HG02938 (cell line): ENCODE results near the gene ITIH1.

ENCODE experiments used
- ATAC-seq: cut with Tn5 transposase; IDR thresholded peaks from one replicate; pipeline ENCODE4 v1.9.1; 2021; ENCODE audit warnings: mild to moderate bottlenecking, moderate library complexity; ENCODE audit not compliant: unreplicated experiment

Gene ITIH1

DNA sequence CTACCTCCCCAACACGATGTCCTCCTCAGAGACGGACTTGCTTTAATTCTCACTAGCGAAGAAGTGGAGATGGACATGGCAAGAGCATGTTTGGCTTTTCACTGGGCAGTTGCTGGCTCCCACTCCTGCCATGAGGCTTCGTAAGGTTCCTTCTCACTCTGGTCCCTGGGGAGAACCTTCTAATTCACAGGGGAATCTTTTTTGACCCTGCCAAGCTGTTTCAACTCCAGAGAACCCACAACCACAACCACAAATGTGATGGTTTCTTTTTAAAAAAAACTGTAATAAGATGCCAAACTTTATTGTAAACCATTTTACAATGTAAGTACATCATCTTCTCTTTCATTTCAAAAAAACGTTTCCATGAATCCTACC lies 59.1 kb downstream of the ITIH1 start:
- ATAC-seq, result no peak

DNA sequence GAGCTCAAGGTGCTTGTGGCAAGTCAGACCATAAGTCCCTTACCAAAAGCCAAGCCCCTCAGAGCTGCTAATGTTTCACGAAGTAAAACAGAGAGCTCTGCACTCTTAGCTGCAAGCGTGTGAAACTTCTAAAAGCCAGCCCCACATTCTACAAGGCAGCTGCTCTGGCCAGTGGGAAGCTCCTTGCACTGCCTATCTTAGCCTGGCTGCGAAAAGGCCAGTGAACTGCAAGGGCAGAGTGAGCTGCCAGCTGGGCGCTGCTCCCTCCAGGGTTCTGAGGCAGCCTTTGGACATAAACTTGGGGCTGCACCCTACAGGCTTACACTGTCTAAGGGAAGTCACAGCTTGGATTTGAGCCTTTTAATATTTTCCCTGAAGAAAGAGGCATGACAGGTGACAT lies 59.6 kb downstream of the ITIH1 start:
- ATAC-seq, result no peak

DNA sequence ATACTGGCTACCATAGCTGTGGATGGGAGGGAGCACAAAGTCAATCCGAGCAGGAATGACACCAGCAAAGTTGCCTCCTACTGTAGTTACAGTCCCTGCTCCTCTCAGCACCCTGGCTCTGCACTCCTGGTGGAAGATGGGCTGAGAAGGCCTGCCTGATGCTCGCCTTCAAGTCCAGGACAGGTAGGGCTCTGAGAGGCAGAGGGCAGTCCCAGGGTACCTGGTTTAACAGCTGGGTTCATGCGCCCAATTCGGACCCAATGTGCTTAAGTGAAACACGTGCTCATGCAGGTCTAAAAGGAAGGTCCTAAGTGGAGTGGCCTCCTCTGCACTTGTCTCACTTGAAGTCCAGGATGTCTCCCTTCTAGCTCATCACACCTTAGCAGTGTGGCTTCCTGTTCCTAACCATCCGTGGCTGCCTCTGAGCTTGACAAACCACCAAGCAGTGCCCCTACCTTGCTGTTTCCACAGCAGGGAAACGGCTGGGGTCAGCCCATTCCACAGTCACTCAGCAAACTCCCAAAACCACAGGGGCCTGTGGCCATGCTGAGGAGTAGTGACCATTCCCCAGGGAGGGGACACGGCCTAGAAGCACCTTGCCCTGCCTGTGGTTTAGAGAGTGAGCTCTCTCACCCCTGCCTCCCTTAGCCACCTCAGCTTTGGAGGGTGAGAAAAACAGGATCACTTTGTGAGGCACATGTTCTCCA lies 61.3 kb downstream of the ITIH1 start:
- ATAC-seq, result no peak

DNA sequence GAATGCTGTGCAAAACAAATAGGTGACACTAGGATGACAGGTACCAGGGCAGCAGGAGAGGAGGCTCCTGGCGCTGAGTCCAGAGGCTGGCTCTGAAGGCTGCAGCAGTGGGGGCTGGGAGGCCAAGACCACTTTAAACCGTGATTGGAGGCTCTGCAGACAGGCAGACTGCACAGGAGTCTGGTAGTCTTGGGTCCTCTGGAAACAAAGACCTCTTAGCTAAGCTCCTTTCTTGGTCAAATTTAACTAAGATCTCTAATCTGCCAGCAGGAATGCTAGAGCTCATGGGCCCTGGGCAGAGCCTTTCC lies 61.8 kb downstream of the ITIH1 start:
- no peak for ATAC-seq

DNA sequence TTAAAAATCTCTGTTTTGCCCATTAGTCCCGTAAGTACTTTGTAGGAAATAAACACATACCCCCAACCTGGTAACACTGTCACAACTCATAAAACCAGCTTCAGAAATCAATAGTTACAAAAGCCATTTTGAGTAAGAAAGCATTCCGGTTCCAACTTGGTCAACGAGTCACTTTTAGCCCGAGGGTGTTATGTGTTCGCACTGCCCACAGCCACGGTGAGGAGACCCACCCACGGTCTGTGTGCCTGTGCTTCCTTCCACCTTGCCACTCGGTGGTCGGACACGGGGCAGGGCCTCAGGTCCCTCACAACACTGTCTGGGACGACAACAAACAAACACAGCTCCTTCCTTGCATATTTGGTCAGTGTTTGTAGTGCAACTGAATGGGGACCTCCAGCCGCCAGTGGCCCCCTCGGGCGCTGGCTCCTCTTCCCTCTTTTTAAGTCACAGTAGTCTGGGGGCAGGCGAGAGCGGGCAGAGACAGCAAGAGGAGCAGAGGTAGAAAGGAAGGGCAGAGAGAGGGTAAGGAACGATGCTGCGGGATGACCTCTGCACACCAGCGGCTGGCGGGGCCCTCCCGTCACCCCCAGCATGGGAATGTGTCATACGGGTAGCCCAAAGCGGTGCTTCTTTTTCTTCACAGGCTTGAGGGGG lies 62.6 kb downstream of the ITIH1 start:
- no peak for ATAC-seq

DNA sequence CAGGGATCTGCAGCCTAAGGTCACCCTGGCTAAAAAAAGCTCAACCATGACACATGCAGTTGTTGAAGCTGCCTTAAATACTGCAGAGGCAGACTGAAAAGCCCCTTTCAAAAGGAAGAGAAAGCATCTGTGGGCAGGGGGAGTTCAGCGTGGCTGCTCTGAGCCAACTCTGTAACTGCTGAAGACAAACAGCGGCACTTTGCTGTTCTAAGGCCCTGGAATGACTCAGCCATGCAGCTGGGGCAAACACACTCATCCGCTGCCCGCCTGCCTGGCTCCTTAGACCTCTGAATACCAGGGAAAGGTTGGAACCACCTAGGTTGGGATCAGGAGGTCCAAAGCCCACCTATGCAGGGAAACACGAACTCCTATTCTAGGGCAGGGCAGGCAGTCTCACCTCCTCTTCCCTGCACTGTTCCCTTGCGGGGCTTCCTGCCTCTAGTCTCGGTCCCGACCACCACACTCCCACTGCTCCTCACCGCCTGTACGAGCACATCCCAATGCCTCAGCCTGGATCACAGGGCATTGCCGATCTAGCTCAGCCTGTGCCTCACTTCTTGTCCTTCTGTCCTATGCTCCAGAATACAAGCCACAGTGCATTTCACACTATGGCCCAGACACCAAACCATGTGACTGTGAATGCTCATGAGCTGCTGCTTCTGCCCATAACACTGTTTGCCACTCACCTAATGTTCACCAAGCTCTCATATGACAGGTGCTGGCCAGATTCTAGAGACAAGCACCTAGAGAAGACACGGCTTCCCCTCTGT lies 64.0 kb downstream of the ITIH1 start:
- no peak for ATAC-seq
